ENCODE measurements around the gene ZW10. TPM values are rescaled to one million over a fixed set of nuclear protein-coding genes. Genes with fewer than 3 reads are reported as not detected.

The ZW10 gene
- total and polyA plus RNA-seq, 10 of the 15 experiments (the other 5 are each of a cell fraction or from before 2014, with no cell fraction given) = 5.4 to 32.0 (median 17.3) TPM

DNA sequence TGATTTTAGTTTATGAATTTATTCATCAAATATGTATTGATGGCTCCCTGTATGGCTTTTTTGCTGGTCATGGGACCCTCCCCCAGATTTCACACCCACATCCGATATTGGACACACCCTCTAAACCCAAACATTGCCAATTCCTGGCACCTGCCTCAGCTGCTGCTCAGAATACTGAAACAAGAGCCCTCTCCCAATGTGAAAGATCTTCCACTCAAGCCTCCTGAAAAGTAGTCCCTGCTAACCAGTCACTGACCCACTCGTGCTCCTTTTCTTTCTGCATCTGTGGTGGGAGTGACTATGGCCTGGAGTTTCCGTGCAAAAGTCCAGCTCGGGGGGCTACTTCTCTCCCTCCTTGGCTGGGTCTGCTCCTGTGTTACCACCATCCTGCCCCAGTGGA, 6.0 kb upstream of the ZW10 start, which contains the start of gene CLDN25:
CLDN25 (plus strand) TSS at position 301 of the 400 bp plus-strand sequence; CDS start at position 301, 0 bp downstream.
- Histone ChIP-seq H3K36me3 (ENCODE audit: control insufficient read depth in 2 of 2, insufficient read depth in 2 of 2, low read length in 1 of 2) (no peaks in the 10 kb centered on the region), H3K27me3 (replicated peaks in 1 of 2; ENCODE audit: control insufficient read depth in 2 of 2, insufficient read depth in 2 of 2, low read length in 1 of 2) (peaks cover 0 to 2% of the 10 kb centered on the region in 2 experiments; a peak in 2 of 4 replicates), H2AFZ (ENCODE audit: control insufficient read depth, low read depth, low read length) (no peak within 1 kb of the TSS), H3K9me3 (replicated peaks; ENCODE audit: control insufficient read depth, insufficient read depth, low read length) (no peaks in the 10 kb centered on the region), H3K9ac (ENCODE audit: control insufficient read depth, insufficient read depth, low read length) (no peak within 1 kb of the TSS), H3K79me2 (ENCODE audit: control insufficient read depth, insufficient read depth, low read length) (no peaks in the 10 kb centered on the region), H4K20me1 (ENCODE audit: control insufficient read depth, insufficient read depth) (no peaks in the 10 kb centered on the region), H3K4me1 (ENCODE audit: control insufficient read depth, insufficient read depth, low read length) (no peaks in the 10 kb centered on the region), H3K4me2 (ENCODE audit: control insufficient read depth, insufficient read depth) (no peak within 1 kb of the TSS), H3K4me3 (no peak within 1 kb of the TSS), H3K27ac (ENCODE audit: control insufficient read depth, insufficient read depth) (no peak within 1 kb of the TSS)
- CTCF ChIA-PET = no interaction called here
- intact Hi-C loops (cut with micrococcal nuclease; ENCODE audit: unreplicated experiment) (no loop called here), in situ Hi-C loops (cut with MboI) (loop anchor here (10.0 kb wide), 1 partner anchor 465 kb away; the partner anchor contains the start of gene TTC12)
- WGBS (ENCODE audit: insufficient coverage, insufficient replicate concordance, low lambda C conversion rate, missing lambda C conversion rate) = 43% methylated on average over 4 of the region's 4 CpGs
- ATAC-seq = no peak
- no peak for TF ChIP-seq SIN3A (IDR thresholded peaks at IDR 0.05; ENCODE audit: low read depth, low read length)
- TF ChIP-seq BCL11A (IDR thresholded peaks at IDR 0.05; ENCODE audit: low read depth, low read length) = no peak
- no peak for TF ChIP-seq EP300 (IDR thresholded peaks at IDR 0.05; ENCODE audit: borderline replicate concordance in 1 of 2, control insufficient read depth in 1 of 2, low read depth in 2 of 2, low read length in 2 of 2)
- RAD21 ChIA-PET (ENCODE audit: unreplicated experiment) = no interaction called here
- POLR2A ChIA-PET = no interaction called here
- SMC1A ChIA-PET (ENCODE audit: uncharacterized antibody, unreplicated experiment) = no interaction called here
- no TSS peak for BruUV-seq (replicated peaks)
- FAIRE-seq = no peak
- DNase-seq (ENCODE audit: low read depth, low spot score) = no peak

DNA sequence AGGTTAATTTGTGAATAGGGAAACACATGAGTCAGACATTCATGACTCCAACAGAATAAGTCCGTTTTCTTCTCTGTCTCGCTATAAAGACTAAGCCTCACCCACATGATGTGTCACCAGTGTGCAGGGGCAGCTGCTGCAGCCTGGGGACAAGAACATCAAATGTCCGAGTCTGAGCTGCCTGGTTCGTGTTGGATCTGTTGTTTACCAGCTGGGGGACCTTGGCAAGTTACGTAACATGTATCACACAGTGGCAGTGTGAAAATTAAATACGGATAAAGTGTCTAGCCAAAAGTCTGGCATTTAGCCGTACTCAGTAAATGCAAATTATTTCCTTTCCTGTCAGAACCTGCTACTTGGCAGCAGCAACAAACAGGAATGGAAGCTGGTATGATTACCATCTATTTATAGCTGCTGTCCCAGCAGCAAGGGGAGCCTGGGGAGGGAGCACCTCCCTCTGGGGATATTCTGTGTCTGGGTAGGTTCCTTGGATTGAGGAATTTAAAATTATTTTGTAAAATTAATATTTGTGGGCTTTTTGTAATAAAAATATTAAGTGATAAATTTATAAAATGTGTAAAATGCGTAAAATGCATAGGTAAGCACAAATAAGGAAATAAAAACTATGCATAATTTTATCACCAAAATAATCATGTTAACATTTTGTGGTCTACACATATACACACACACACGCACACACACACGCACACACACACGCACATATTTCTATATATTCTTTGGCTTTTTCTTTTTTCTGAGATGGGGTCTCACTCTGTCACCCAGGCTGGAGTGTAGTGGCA, 4.8 kb upstream of the ZW10 start:
- ChIA-PET SMC1A (ENCODE audit: uncharacterized antibody, unreplicated experiment) (no interaction called here), CTCF (interaction anchor here (0.6 kb wide), 1 partner anchor 1138 kb away, joined by 3 read pairs; no protein-coding TSS in a partner anchor), POLR2A (no interaction called here), RAD21 (ENCODE audit: unreplicated experiment) (no interaction called here)
- no peak overlapping the region for H3K27ac ChIP-seq (ENCODE audit: control insufficient read depth, insufficient read depth)
- no peak overlapping the region for H3K4me3 ChIP-seq
- WGBS (ENCODE audit: insufficient coverage, insufficient replicate concordance, low lambda C conversion rate, missing lambda C conversion rate) = 47% methylated on average over 11 of the region's 11 CpGs
- intact Hi-C loops (cut with micrococcal nuclease; ENCODE audit: unreplicated experiment) = no loop called here
- H3K9me3 ChIP-seq (replicated peaks; ENCODE audit: control insufficient read depth, insufficient read depth, low read length) = no peaks in the 10 kb centered on the region
- no peaks in the 10 kb centered on the region for H3K36me3 ChIP-seq (ENCODE audit: control insufficient read depth in 2 of 2, insufficient read depth in 2 of 2, low read length in 1 of 2)
- peaks cover 2% of the 10 kb centered on the region for H3K79me2 ChIP-seq (ENCODE audit: control insufficient read depth, insufficient read depth, low read length)
- no peak for ATAC-seq
- no peaks in the 10 kb centered on the region for H4K20me1 ChIP-seq (ENCODE audit: control insufficient read depth, insufficient read depth)
- no peak overlapping the region for H2AFZ ChIP-seq (ENCODE audit: control insufficient read depth, low read depth, low read length)
- no peak for DNase-seq (ENCODE audit: low read depth, low spot score)
- H3K4me2 ChIP-seq (ENCODE audit: control insufficient read depth, insufficient read depth) = no peak overlapping the region
- H3K4me1 ChIP-seq (ENCODE audit: control insufficient read depth, insufficient read depth, low read length) = no peaks in the 10 kb centered on the region
- peaks cover 0 to 2% of the 10 kb centered on the region in 2 experiments; a peak in 2 of 4 replicates for H3K27me3 ChIP-seq (replicated peaks in 1 of 2; ENCODE audit: control insufficient read depth in 2 of 2, insufficient read depth in 2 of 2, low read length in 1 of 2)
- no peak for FAIRE-seq
- H3K9ac ChIP-seq (ENCODE audit: control insufficient read depth, insufficient read depth, low read length) = no peak overlapping the region
- no TSS peak for BruUV-seq (replicated peaks)
- in situ Hi-C loops (cut with MboI) = loop anchor here (10.0 kb wide), 1 partner anchor 464 kb away; the partner anchor contains the start of gene TTC12
- TF ChIP-seq BMI1 (IDR thresholded peaks at IDR 0.05; ENCODE audit: borderline replicate concordance) (no peak), FOXM1 (IDR thresholded peaks at IDR 0.05; ENCODE audit: low read depth, low read length) (no peak), NR2C2 (IDR thresholded peaks at IDR 0.05; ENCODE audit: borderline replicate concordance, control insufficient read depth, insufficient read length, low read depth) (no peak), SUPT20H (IDR thresholded peaks at IDR 0.05; ENCODE audit: borderline replicate concordance, control insufficient read depth, low read depth, low read length) (no peak), ZNF622 (IDR thresholded peaks at IDR 0.05) (no peak)

Data from GM12878 (cell line).